Activated CD8-positive, alpha-beta memory T cell treated with anti-CD3 and anti-CD28 coated beads, Interleukin-2, amount 50 U/mL, for 24 hours (primary cell): Measurements from ENCODE around the gene ARID4A.
"Not testable (repeated sequence)": the region's sequence is repeated elsewhere in the genome, so short reads cannot be mapped to it uniquely, and the experiment has no call there.

ENCODE experiments used
- DNase-seq: peaks from one replicate; pipeline ENCODE4 v3.0.0-alpha.2; 2020; ENCODE audit errors: extremely low read depth

The ARID4A gene

DNA sequence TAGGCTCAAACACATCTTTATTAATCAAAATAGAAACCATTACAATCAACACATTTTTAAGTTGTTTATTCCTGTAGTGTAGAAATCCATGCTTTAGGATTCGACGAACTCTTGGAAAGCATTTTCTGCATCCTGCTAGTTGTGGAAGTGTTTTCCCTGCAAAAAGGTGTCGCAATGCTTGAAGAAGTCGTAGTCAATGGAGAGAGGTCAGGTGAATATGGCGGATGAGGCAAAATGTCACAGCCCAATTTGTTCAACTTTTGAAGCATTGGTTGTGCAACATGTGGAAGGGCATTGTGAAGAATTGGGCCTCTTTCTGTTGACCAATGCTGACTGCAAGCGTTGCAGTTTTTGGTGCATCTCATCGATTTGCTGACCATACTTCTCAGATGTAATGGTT is 4.2 kb upstream of the ARID4A start:
- DNase-seq = no peak

DNA sequence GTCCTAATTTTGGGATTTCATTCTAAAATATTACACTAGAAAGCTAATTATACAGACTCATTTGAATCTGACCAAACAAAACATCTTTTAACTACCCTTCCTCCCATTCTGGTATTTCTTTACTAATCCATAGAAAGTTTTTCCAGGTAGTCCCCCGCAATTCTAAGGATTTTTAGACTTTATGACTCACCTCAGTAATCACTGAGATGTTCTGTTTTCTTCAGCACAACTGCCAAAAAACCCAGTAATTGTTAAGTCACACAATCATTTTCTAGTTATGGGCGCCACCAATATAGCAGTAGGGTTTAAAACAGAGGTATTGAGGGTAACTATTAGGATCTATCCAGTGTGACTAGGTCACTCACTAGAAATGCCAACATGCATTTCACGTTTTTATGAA is 1.6 kb upstream of the ARID4A start:
- DNase-seq = no peak

DNA sequence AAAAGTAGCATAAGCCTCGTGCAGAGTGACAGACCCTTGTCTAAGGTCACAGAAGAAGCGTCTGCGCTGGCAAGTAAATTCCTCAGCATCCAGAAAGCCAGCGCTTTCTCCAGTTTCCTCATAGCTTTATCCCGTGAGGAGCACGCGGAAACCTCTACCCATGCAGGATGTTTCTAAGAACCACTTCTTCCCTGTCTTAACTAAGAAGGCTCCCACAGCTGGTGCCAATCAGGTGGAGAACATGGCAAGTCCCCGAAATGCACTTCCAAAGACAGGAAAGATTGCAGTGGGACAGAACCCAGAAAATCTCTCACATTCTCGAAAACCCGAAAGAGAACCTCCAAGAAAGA is 968 bp upstream of the ARID4A start:
- DNase-seq = no peak

DNA sequence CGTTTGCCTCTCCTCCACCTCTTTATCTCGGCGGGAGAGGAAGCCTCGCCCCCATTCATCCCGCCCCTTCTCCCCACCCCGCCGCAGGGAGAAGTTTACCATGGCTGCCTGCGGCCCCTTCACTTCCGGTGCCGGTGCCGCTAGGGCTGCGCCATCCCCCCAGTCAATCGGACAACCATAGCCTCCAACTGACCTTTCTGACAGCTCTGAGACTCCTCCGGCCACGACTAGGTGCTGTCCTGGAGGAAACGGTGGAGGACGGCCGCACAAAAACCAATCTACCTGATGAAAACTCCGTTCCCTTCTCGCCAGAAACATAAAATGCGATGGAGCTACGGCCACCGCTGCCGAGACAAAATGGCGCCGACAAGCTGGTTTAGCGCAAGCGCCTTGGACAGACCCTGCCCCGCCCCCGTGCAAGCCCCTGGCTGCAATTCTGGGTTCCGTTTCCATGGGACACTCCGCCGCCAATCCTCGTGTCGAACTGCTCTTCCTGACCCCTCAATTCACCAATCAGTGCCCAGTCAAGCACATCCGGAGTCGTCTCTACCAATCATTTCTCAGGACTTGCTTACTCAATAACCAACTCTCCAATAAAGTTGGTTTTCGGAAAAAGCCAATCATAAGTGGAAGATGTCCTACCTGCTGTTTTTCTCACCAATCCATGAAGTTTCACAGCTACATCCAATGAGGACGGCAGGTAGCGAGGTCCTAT is 436 bp upstream of the ARID4A start:
- peak; percentile 96 for DNase-seq

DNA sequence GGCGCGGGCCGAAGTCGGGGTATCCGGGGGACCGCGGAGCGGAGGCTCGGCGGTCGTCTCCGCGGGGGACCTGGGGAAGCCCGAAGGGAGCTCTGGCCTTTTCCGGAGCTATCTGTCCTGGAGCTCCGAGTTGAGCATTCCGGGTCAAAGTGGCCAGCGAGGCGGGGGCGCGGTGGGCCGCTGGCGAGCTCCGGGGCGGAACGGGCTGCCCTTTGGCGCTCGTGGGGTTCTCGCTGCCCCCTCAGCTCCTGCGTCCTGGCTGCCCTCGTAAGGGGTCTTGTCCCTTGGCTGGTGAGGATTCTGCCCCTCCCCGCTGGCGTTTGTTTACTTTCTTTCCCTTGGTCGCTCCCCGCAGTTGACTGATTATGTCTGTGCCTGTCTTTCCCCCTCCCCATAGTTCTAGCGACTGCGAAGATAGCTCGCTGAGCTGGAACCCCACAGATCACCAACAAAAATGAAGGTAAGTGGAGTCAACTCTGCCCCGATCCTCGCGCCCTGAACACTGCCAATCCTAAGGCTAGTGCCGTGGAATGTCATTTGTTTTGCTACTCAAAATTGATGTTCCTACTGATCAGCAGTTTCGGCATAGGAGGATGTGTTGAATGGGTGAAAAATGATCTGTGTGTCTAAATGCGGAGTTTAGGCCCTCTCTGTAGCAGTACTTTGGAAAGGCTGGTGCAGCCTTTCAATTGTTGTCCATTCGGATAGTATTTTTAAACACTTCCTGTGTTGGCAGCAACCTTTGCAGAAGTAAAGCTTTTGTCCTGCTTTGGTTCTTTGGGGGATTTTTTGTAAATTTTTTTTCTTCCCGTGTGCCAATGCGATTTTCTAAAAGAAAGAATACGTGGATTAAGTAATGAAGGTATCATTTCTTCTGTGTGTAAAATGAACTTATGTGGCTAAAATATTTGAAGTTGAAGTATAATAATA is 1.3 kb downstream of the ARID4A start:
- no peak for DNase-seq

DNA sequence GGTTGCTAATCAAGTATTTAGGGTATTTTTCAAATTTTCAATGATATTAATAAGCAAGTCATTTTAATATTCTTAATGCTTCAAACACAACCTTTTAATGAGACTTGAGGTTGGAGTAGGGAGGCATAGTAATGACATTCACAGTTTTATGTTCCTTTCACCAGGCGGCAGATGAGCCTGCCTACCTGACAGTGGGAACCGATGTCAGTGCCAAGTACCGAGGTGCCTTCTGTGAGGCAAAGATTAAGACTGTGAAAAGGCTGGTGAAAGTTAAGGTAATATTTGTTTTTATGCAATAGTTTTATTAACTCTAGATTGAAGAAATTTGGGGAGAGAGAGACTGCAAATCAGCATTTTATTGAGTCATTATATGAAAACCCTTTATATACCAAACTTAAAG is 3.1 kb downstream of the ARID4A start:
- no peak for DNase-seq

DNA sequence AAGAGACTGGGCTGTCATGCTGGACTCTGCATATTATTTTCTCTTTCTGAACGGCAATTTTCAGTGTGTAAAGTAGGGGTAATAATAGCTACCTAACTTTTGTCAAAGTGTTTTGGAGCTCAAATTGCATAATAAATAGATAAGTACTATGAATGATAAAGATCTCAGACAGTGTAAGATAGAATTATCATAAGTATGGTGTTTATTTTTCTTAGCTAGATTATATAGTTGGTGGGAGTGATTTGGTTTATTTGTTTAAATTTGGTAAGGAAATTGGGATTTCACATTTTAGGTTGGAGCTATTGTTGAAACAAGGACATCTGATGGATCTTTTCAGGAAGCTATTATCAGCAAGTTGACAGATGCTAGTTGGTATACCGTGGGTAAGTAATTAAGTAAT is 7.4 kb downstream of the ARID4A start:
- no peak for DNase-seq

DNA sequence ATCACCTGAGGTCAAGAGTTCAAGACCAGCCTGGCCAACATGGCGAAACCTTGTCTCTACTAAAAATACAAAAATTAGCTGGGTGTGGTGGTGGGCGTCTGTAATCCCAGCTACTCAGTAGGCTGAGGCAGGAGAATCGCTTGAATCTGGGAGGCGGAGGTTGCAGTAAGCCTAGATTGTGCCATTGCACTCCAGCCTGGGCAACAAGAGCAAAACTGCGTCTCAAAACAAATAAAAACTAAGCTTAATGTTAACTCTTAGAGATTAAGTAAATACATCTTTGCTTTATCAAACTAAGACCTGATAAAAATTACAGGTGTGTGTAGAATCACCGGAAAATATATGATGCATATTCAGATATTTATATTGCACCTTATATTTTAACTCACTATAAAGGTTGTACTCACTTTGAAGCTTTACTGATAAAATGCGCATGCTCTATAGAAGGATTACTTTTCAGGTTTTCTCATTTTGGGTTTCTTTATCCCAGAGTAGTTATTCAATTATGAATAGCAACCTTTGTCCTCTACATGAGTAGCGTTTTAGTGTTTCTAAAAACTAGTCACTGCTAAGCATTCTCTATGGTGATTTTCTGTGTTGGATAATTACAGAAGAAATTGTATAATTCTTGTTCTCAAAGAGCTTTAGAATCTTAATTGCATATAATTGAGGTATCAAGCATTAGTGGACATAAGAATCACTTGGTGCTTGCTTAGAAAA is 9.4 kb downstream of the ARID4A start:
- no peak for DNase-seq

DNA sequence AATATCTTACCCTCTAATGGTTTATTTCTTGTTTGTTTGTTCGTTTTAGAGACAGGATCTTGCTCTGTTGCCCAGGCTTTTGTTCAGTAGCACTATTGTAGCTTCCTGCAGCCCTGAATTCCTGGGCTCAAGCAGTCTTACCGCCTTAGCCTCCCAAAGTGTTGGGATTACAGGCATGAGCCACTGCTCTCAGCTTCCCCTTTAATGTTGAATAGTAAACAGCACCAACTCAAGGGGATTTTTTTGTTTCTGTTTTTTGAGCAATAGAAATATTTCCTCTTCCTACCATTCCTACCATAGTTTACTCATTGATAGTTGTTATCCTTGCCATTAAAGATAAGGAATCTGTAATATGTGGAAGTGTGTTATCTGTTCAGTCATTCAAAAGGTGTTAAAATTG is 10.7 kb downstream of the ARID4A start:
- no peak for DNase-seq

DNA sequence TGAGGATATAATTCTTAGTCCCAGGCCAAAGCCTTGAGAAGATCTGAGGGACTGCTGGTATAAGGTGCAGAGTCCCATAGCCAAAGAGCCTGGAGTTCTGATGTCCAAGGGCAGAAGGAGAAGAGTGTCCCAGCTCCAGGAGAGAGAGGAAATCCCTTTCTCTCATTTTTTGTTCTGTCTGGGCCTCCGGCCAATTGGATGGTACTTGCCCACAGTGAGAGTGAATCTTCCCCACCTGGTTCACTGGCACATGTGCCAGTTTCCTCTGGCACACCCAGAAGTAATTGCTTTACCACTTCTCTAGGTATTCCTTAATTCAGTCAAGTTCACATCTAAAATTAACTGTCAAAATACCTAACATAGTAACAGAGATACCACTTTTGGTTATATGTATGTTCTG is 15.3 kb downstream of the ARID4A start:
- DNase-seq = no peak

DNA sequence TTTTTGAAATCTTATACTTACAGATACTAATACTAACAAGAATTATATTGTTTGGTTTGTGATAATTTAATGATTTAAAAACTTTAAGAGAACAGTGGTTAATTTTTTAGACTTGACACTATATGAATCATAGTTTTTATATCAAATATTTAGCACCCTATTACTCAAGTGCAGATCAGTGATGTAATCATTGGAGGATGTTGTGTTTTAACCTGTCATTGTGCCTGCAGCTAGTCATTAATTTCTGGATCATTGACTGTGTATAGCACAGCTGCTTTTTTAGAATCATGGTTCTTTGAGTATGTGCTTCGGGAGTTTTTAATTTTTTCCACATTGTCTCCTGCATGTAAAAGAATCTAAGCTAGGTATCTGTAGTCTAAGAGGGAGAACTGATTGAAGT is 17.3 kb downstream of the ARID4A start:
- DNase-seq = no peak

DNA sequence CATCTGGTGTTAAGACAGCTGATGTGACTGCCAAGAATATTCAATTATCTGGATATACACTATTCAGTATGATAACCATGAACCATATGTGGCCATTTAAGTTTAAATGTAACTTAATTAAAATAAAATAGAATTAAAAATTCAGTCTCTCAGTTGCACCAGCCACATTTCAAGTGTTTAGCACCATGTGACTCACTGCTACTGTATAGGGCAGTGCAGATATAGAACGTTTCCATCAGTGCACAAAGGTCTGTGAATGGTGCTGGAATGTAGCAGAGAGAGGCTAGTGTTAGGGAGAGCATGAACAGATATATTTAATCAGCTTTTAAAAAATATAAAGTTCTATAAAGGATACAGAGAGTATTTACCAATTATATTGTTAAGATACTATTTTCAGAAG is 28.7 kb downstream of the ARID4A start:
- DNase-seq = no peak

DNA sequence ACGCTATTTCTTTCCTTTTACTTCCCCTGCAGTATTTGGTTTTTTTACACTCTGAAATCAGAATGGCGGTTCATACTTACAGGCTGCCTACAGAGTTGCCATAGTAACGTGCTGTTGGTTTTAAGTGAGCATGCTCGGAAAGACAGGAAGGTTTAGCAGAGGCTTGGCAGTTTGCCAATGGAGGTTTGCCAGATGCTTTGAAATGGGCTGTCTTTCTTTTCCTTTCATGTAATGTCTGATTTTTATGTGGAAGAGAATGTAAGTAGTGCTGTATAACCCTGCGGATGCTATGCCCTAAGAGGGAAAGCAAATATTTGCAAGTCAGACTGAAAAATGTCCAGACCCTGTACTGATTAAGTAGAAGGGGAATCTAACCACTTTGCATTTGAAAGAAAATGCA is 32.8 kb downstream of the ARID4A start:
- peak; percentile 67 for DNase-seq

DNA sequence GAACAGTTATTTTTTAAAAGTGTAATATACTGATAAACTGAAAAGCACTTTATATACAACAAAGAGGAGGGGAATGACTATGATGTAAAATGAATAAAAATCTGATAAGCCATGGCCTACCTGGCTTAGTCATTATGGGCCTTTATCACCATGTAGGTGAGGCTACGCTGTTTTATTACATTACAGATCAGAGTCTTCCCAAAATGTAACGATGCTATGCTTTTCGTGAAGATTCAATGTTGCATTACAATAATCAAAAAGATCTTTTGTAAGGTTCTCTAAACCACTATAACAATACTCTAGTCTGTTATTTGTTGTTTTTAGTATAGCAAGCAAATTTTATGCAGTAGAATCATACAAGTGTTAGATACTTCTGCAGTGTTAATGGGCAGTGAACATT is 34.2 kb downstream of the ARID4A start:
- DNase-seq = no peak

DNA sequence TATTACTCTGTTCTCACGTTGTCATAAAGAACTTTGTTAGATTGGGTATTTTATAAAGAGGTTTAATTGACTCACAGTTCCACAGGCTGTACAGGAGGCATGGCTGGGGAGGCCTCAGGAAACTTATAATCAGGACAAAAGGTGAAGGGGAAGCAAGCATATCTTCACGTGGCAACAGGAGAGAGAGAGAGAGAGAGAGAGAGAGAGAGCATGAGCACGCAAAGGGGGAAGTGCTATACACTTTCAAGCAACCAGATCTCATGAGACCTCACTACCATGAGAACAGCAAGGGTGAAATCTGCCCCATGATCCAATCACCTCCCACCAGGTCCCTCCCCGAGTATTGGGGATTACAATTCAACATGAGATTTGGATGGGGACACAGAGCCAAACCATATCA is 41.3 kb downstream of the ARID4A start:
- DNase-seq = not testable (repeated sequence)

DNA sequence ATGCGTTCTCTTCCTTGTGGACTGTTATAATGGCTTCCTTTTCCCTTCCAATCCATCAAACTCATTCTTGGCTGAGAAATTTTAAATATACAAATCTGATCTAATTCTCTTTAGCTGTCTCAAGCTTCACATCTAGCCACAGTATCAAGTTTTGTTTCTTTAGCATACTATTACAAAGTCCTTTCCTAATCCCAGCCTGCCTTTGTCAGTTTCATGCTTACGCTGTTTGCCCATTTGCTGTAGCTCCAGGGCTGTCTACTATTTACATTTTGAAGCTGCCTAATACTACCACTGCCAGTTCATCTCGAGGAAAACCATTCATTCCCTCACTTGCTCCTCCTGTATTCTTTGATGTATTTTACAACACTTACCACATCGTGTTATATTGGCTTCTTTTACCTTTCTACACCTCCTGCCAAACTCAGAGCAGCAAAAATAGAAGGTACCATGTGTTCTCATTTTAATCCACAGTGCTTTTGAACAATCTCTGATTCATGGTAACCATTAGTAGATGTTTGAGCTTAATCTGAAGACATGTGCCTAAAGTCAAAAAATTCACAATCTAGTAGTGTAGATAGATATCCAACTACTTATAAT is 42.9 kb downstream of the ARID4A start:
- no peak for DNase-seq

DNA sequence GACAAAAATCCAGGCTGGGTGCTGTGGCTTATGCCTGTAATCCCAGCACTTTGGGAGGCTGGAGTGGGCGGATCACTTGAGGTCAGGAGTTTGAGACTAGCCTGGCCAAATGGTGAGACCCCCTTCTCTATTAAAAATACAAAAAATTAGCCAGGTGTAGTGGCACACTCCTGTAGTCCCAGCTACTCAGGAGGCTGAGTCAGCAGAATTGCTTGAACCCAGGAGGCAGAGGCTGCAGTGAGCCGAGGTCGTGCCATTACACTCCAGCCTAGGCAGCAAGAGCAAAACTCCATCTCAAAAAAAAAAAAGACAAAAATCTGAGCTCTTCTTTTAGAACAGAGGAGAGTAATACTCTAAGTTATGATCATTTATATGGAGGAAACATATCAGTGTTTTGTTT is 45.2 kb downstream of the ARID4A start:
- DNase-seq = not testable (repeated sequence)

DNA sequence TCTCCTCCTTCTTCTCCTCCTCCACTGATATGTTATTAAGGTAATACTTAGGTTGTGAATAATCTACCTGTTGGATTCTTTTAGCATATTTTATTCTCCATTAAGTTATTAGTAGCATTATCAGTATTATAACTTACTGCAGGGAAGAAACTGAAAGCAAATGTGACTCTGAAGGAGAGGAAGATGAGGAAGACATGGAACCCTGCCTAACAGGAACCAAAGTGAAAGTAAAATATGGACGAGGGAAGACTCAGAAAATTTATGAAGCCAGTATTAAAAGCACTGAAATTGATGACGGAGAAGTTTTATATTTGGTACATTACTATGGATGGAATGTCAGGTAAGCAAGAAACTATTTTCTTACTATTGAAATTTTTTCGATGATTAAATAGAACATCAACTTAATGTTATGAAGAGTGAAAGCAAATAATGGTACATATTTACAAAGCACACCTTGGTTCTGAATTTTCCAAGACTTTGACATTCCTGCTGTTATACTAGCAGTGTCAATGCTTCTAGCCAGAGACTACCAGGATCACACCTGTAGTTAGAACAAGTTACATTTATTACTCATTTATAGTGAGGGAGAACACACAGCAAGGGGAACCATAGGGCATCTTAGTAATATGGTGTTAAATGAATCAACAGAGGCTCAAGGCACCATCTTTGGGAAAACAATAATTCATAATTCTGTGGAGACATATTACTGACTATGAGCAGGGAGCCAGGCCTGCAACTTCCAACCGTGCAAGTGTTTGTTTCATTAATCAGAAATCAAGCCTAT is 55.4 kb downstream of the ARID4A start:
- DNase-seq = no peak

DNA sequence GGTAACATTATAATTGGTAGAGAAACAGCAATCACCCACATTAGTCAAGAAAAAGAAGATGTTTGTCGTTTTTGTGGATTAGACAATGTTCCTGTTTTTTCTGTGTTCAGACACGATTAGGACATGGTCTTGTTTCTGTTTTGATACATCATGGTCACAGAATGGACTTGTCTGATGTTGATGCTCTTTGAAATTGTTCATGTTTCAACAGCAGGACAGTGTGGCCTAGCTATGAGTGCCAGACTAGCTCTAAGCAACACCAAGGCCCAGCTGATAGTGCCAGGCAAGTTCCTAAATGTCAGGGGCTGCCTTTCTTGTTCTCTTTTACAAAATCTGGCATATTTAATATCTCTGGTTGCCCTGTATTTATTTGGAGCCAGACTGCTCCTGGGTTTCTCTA is 56.5 kb downstream of the ARID4A start:
- no peak for DNase-seq

DNA sequence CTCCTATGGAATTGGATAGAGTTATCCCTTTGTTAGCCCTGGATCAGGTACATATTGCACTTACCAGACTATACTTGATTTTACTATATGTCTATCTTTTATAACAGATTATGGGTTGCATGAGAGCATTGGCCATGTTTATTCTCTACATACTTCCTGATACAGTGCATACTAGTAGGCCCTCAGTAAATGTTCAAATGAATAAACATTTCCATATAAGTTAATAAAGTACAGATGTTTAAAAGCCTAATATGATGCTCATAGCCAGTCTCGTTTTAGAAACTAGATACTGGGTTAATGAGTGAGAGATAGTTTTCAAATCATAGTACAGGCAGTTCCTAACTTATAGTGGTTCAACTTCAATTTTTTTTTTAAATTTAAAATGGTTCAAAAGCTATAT is 57.9 kb downstream of the ARID4A start:
- no peak for DNase-seq

DNA sequence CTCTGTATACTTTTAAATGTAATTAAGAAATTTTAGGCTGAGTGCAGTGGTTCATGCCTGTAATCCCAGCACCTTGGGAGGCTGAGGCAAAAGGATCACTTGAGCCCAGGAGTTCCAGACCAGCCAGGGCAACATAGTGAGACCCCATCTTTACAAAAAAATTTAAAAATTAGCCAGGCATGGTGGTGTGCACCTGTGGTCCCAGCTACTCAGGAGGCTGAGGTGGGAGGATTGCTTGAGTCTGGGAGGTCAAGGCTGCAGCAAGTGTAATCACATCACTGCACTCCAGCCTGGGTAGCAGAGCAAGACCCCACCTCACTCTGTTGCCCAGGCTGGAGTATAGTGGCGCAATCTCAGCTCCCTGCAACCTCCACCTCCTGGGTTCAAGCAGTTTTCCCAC is 63.9 kb downstream of the ARID4A start:
- not testable (repeated sequence) for DNase-seq
